IPS DF 6.9 (cell line): Measurements from ENCODE around the gene DPP6.

Experiments
- DNase-seq: peaks from one replicate; pipeline ENCODE4 v3.0.0-alpha.2; 2013; ENCODE audit warnings: low read depth, low spot score
- H3K27ac ChIP-seq: one replicate; pipeline ENCODE4 v1.5.1; 2013; ENCODE audit warnings: low read length, control low read depth
- H3K27me3 ChIP-seq: 2 replicates; pipeline ENCODE4 v1.6.1; 2013; ENCODE audit warnings: mild to moderate bottlenecking, low read length; ENCODE audit not compliant: control insufficient read depth, insufficient read depth
- H3K36me3 ChIP-seq: 2 replicates; pipeline ENCODE4 v1.6.1; 2013; ENCODE audit warnings: low read length; ENCODE audit not compliant: control insufficient read depth, insufficient read depth
- H3K4me1 ChIP-seq: 2 replicates; pipeline ENCODE4 v1.6.1; 2013; ENCODE audit warnings: low read length; ENCODE audit not compliant: control insufficient read depth, insufficient read depth
- H3K4me3 ChIP-seq: 2 replicates; pipeline ENCODE4 v1.5.1; 2013; ENCODE audit warnings: mild to moderate bottlenecking, low read length
- H3K9me3 ChIP-seq: 2 replicates; pipeline ENCODE4 v1.6.1; 2013; ENCODE audit warnings: low read length, inconsistent platforms; ENCODE audit not compliant: control insufficient read depth, insufficient read depth
- WGBS: extraction: QIAGEN DNeasy Blood & Tissue Kit; methylation state at CpG from one replicate; pipeline ENCODE4 v1.1.7; 2013; ENCODE audit warnings: mixed read lengths, missing lambda C conversion rate; ENCODE audit not compliant: insufficient read length, insufficient coverage; 5-methylcytosine and 5-hydroxymethylcytosine counted together

Gene DPP6

GRCh38 chr7:154899862-154900261 is 847.7 kb downstream of the DPP6 start:
- Histone ChIP-seq H3K27me3 (no peaks in the 10 kb centered on the region), H3K36me3 (no peaks in the 10 kb centered on the region)

DNA sequence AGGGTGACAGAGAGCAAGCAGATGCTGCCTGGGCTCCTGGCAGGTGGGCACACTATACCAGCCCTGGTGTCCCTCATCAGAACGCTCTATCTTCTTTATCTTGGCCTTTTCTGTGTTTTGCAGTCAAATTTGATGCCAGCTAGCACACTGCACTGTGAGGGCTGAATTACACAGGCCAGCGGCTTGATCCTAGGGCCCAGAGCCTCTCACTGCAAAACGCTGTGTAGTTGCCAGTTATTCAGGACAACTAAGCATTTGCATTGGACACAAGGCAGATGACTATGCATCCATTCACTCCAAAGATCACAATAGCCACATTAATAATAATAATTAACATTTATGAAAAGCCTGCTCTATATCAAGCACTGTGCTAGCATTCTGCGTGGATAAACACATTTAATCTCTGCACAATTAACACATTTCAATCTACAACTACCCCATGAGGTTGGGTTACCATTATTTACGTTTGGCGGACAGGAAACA is 850.4 kb downstream of the DPP6 start:
- Histone ChIP-seq H3K4me3 (no peak overlapping the region), H3K27me3 (no peaks in the 10 kb centered on the region), H3K4me1 (no peaks in the 10 kb centered on the region), H3K27ac (no peak overlapping the region), H3K36me3 (no peaks in the 10 kb centered on the region), H3K9me3 (peaks cover 1% of the 10 kb centered on the region; the same call in 1 of the 2 replicates)
- WGBS: no CpG with 5 or more reads among the region's 6 CpGs
- no peak for DNase-seq

More at GRCh38 chr7:154899862-154900261, 847.7 kb downstream of the DPP6 start:
- H3K4me3 ChIP-seq: no peak overlapping the region
- WGBS: no CpG with 5 or more reads among the region's 5 CpGs
- H3K27ac ChIP-seq: no peak overlapping the region
- DNase-seq: no peak
- no peaks in the 10 kb centered on the region for H3K4me1 ChIP-seq
- no peaks in the 10 kb centered on the region for H3K9me3 ChIP-seq

GRCh38 chr7:154903083-154903731 is 851.0 kb downstream of the DPP6 start:
- peaks cover 2% of the 10 kb centered on the region; the same call in 1 of the 2 replicates for H3K9me3 ChIP-seq
- DNase-seq: no peak

DNA sequence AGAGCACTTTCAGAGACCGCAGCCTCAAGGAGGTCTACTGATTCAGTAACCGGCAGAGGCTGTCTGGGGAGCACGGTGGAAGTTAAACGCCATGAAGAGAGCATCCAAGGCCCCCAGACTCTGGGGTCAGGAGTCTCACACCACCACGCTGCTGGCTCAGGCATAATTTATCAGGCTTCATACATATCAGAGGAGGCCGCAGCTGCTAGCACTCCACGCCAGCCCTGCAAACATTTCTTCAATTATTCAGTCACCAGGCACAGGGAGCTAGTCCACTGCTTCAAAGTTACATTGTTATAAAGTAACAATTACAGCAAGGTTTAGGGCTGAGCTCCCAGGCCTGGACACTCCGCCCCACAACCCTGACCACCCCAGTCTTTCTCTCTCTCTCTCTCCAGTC is 852.9 kb downstream of the DPP6 start:
- Histone ChIP-seq H3K4me3 (no peak overlapping the region), H3K27ac (no peak overlapping the region), H3K9me3 (peaks cover 2% of the 10 kb centered on the region; the same call in 1 of the 2 replicates), H3K36me3 (no peaks in the 10 kb centered on the region), H3K27me3 (no peaks in the 10 kb centered on the region), H3K4me1 (no peaks in the 10 kb centered on the region)
- no peak for DNase-seq
- no CpG with 5 or more reads among the region's 8 CpGs for WGBS

More at GRCh38 chr7:154903083-154903731, 851.0 kb downstream of the DPP6 start:
- H3K27me3 ChIP-seq: no peaks in the 10 kb centered on the region
- no peaks in the 10 kb centered on the region for H3K36me3 ChIP-seq
- no peak overlapping the region for H3K4me3 ChIP-seq
- no peaks in the 10 kb centered on the region for H3K4me1 ChIP-seq
- H3K27ac ChIP-seq: no peak overlapping the region
- WGBS: no CpG with 5 or more reads among the region's 14 CpGs

DNA sequence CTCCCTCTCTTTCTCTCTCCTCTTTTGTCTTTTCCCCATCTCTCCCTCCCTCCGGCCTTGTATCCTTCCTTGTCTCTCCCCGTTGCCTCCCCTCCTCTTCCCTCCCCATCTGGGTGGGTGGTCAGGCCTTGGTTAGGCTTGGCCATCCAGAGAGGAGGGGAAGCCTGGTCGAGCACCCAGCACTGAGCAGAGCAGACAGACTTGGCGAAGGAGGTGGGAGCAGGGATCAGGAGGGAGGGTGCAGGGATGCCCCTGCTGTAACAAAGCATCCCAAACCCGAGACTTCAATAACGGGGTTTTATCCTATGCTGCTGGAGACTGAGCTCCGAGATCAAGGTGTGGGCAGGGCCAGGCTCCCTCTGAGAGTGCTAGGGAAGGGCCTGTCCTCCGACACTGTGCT is 853.4 kb downstream of the DPP6 start:
- Histone ChIP-seq H3K27ac (no peak overlapping the region), H3K4me3 (no peak overlapping the region), H3K9me3 (peaks cover 2% of the 10 kb centered on the region; the same call in 1 of the 2 replicates), H3K36me3 (no peaks in the 10 kb centered on the region), H3K27me3 (no peaks in the 10 kb centered on the region), H3K4me1 (no peaks in the 10 kb centered on the region)
- no peak for DNase-seq
- no CpG with 5 or more reads among the region's 8 CpGs for WGBS

- no peaks in the 10 kb centered on the region for H3K27me3 ChIP-seq
- H3K4me3 ChIP-seq: no peak overlapping the region
- no peaks in the 10 kb centered on the region for H3K36me3 ChIP-seq
- H3K4me1 ChIP-seq: no peaks in the 10 kb centered on the region
- no CpG with 5 or more reads among the region's 7 CpGs for WGBS
- no peak overlapping the region for H3K27ac ChIP-seq
- no peak for DNase-seq
- peaks cover 2% of the 10 kb centered on the region; the same call in 1 of the 2 replicates for H3K9me3 ChIP-seq
Observed at GRCh38 chr7:154906201-154906600, 854.0 kb downstream of the DPP6 start.

GRCh38 chr7:154906736-154907355 is 854.6 kb downstream of the DPP6 start:
- H3K4me1 ChIP-seq: no peaks in the 10 kb centered on the region
- H3K36me3 ChIP-seq: no peaks in the 10 kb centered on the region
- H3K27me3 ChIP-seq: no peaks in the 10 kb centered on the region
- H3K27ac ChIP-seq: no peak overlapping the region
- H3K4me3 ChIP-seq: no peak overlapping the region
- H3K9me3 ChIP-seq: peaks cover 2% of the 10 kb centered on the region; the same call in 1 of the 2 replicates
- WGBS: no CpG with 5 or more reads among the region's 41 CpGs
- no peak for DNase-seq

- Histone ChIP-seq H3K27me3 (no peaks in the 10 kb centered on the region), H3K36me3 (no peaks in the 10 kb centered on the region), H3K9me3 (peaks cover 2% of the 10 kb centered on the region; the same call in 1 of the 2 replicates), H3K27ac (no peak overlapping the region), H3K4me1 (no peaks in the 10 kb centered on the region), H3K4me3 (no peak overlapping the region)
- DNase-seq: no peak
- no CpG with 5 or more reads among the region's 21 CpGs for WGBS
Observed at GRCh38 chr7:154907651-154908620, 855.7 kb downstream of the DPP6 start.

DNA sequence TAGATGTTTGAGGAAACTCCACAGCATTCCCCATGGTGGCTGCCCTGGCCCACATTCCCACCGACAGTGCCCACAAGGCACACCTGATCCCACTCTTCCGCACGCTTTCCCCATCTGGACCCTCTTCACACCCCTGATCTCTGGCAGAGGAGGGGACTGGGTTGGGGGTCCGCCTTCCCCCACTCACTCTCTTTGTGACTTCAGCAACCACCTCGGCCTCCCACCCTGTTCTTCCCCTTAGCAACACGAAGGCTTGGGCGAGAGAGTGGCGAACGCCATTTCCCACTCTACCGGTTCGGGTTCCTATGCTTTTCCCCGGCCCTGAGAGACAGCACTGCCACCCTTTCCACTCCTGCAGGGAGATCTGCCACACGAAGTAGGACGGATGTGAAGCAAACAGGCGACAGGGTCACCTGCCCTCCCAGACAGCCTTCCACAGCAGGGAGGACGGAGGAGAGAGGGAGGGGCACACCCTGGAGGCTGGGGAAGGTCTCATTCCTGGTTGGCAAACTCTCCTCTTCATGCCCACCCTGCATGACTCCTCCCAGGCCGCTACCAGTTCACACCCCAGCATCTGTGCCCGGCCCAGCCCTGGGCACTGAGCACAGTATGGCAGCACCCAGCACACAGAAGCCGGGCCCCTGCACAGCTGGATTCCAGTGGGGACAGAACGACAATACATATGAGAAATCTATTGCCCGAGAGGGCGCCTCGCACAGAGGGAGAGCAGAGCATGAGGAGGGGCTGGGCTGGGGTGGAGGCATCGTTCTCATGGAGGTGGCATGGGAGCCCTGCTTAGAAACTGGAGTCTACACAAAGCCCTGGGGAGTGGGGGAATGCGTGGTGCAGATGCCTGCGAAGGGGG is 857.3 kb downstream of the DPP6 start:
- no CpG with 5 or more reads among the region's 26 CpGs for WGBS
- Histone ChIP-seq H3K27me3 (no peaks in the 10 kb centered on the region), H3K27ac (no peak overlapping the region), H3K9me3 (peaks cover 2% of the 10 kb centered on the region; the same call in 1 of the 2 replicates), H3K4me3 (no peak overlapping the region), H3K36me3 (no peaks in the 10 kb centered on the region), H3K4me1 (peaks cover 2% of the 10 kb centered on the region; the same call in 1 of the 2 replicates)
- no peak for DNase-seq
